Activated T-cell treated with anti-CD3 and anti-CD28 coated beads for 24 hours (primary cell): ENCODE data around the gene DGCR8.
A peak's percentile ranks its signal among the peaks of the same experiment; 100 is the strongest.

Experiments
- DNase-seq: peaks from one replicate; pipeline ENCODE4 v3.0.0-alpha.2; 2020; ENCODE audit warnings: low read depth

DGCR8 gene

DNA sequence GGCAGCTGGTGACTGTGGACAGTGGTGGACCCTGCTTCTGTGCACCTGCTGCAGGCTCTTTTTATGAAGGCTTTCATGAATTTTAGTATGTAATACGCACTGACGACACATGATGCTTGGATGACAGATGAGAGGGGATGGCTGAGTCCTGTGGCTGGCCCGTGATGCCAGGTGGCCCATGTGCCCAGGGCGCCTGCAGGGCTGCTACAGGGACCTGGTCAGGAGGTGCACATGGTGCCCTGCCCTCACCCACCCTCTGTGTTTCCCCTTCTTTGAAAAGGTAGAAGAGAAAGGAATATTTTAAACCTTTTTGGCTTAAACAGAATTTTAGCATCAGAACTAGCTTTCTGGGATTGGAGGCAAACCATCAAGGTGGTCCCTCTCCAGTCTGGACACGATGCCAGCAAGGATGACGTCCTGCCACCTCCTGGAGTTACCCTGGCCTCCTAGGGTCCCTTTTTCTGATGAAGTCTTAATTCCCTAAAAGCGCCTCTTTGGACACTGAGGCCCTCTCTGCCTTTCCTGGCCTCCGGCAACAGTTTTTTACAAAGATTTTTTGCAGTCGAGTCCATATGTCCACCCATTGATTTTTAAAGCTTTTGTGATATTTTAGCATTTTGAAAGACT is 30.4 kb downstream of the DGCR8 start:
- DNase-seq = no peak

DNA sequence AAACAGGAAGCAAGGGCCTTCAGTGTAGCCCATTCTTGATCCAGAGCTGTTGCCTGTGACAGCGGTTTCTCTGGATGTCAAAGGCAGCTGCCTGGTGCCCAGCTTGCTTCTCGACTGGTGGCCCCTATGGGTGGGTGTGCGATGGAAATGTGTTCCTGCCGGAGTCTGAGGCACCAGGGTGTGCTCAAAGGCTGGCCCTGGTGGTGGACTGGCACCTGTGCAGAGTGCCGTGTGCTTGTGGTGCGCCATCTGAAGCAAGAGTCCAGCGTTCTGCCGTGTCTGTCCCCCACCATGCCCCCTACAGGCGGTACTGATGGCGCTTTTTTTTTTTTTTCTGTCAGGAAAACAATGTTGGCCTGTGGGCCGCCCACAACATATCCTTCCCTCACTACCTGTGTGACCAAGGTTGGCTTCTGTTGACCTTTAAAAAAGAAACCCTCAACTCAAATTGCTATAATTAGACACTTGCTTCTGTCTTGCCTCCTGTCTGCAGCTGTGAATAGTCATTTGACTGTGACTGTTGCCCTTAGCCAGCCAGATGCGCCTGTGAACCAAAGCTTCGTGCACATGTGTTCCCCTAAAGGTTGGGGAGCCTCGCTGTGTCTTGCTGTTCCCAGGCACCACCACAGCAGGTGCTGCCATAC is 31.1 kb downstream of the DGCR8 start:
- DNase-seq = no peak

DNA sequence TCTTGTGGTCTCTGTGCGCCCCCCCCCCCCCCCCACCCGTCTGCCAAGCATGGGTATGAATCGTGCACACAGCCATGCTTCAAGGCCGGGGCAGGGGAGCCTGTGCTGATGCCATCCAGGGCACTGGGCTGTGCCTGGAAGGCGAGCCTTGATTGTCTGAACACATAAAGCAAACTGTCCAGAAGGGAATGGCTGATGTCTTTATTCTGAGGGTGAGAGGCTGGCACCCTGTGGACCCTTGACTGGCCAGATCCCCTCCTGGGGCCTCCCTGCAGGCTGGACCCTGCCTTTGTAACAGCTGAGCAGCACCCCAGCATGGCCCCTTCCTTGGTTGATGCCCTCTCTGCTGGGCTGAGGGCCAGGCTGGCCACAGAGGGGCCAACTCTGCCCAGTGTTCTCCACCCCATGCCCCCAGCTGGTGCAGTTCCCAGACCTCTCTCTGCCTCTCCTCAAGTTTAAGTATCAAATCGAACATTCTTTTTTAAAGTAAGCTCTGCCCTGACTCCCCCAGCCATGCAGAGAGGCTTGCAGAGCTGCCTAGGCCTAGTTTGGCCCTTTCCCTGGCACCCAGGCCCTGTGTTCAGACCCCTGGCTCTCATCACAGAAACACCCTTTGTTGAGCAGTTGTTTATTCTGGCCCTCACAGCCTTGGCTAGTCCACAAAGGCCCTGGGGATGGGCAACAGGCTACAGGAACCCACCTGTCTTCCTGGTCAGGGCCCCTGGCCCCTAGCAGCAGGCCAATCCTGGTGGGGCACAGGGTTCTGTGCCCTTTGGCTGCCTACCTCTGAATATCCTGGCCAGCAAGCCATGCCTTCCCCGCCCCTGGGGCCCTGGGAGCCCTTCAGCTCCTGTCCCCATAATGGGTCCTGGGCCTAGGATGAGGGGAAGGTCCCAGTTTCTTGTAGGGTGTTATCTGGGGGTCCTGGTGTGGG is 31.9 kb downstream of the DGCR8 start:
- DNase-seq = no peak

DNA sequence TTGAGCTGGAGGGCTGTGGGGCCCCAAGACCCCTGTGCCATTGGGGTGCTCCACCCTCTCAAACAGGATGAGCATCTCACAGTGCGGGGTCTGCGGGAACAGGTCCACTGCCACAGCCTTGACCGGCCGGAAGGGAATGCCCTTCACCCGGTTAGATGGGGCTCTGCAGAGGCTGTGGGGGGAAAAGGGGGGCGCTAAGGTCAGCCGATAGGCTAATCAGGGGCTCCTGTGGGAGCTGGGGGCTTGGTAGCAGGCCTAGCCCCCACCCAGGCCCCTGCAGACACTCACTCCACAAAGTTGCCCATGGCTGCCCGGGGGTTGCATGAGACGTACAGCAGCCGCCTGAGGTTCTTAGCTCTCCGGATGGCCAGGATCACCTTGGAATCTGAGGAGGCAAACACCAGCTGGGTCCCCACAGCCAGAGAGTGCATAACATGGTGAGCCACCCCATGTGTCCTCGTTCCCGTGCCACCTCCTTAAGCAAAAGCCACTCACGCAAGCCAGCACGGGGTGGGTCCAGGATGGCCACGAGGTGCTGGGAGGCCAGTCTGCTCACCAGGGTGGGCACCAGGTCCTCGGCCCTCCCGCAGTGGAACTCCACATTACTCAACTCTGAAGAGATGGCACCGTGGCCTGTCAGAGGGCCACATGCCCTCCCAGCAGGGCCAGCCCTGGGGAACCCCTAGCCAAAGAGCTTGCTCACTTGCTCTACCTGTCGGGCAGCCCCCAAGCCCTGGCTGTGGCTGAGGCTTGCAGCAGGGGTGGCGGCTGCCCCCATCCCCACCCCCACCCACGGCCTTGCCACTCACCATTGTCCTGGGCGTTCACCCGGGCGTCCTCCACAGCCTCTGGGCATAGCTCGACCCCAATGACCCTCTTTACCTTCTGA is 32.8 kb downstream of the DGCR8 start:
- no peak for DNase-seq

DNA sequence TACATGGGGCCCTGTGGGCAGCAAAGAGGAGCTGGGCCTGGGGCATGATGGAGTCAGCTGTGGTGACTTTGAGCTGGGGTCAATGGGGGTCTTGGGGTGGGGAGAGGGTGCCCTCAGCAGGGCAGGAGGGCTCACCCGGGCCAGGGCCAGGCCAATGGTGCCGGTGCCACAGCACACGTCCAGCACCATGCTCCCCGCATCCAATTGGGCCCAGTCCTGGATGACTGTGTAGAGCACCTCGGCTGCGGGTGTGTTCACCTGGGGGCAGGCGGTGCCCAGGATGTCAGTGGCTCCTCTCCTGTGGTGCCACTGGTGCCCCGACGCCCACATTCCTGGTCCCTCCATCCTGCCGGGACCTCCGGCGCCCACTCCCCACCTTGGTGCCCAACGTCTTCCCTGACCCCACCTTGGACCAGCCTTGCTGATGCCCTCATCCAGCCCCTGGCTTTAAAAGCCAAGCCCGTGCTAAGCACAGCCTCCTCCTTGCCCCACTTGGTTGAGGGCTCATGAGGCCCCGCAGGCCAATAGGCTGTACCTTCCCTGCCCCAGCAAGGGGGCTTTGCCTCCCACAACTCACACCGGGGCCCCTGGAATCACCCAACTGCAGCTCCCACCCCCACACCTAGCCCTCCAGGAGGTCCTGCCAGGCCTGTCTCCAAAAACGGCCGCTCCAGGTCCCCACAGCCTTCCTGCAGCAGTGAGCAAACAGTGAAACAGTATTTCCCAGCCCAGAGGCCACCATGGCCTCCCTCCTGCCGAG is 33.7 kb downstream of the DGCR8 start:
- no peak for DNase-seq

DNA sequence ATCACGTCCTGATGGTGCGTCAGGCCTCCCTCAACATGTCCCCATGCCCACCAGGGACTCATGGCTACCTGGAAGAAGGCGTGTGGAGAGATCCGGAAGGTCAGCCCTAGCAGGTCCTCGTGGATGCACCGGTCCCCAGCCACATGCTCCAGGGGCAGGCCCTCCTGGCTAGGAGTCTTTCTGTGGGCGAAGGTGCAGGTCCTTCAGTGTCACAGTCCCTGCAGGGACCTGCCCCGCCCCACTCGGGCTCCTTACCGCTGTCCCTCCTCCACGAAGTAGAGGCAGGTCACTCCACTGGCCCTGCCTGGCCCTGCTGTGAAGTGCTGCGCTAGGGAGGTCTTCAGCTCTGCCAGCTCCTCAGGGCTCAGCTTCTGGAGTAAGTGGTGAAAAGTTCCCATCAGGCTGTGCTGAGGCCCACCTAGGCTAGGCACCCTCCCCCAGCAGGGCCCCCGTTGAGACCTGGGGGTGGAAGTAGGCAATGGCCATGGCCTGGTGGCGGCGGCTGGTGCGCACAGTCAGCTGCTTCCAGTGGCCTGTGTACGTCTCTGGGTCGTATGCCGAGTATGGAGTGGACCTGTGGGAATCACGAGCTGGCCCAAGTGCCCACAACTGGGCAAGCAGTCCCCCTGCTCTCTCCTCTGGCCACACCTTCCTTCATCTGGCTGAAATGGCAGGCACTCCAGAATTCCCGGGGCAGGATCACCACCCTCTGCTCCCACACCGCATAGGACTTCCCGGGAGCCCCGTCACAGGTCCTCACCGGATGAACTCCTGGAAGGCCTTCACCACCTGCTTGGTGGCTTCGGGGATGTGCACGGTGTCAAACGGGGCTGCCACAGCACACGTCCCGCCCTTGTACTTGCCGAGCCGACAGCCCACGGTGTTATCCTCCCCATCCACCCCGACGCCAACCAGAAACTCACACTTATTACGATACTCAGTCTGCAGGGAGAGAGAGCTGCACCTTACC is 34.8 kb downstream of the DGCR8 start:
- no peak for DNase-seq

DNA sequence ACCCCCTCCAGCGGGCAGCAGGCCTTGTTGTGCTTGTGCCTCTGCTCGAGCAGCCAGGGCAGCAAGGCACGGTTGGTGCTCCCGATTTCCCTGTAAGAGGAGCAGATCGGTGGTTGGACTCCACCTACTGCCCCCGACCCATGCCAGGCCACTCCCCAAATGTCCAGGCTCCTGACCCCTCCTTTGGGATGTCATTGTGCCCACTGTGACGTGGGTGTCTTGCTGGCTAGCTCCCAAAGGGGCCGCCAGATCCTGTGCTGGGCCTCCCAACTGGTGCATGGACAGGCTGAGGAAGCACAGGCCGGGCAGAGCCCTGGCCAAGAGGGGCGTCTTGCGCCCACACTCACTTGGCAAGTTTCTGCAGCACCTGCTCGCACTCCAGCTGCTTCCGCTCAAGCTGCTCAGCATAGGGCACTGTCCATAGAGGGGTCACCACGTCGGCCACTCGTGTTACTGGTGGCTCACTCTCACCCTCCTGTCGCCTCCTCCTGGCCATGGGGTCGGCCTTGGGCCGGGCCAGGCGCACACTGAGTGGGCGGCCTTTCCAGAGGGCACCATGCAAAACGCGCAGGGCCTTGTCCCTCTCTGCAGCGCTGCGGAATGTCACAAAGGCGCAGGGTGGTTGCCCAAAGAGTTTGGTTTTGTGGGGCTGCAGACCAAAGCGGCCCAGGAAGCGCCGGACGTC is 35.8 kb downstream of the DGCR8 start, which contains the start of gene RANBP1:
TSS of gene RANBP1 (plus strand) at position 414 of the 685 bp plus-strand sequence. CDS start at position 495, 81 bp downstream.
- DNase-seq = no peak

DNA sequence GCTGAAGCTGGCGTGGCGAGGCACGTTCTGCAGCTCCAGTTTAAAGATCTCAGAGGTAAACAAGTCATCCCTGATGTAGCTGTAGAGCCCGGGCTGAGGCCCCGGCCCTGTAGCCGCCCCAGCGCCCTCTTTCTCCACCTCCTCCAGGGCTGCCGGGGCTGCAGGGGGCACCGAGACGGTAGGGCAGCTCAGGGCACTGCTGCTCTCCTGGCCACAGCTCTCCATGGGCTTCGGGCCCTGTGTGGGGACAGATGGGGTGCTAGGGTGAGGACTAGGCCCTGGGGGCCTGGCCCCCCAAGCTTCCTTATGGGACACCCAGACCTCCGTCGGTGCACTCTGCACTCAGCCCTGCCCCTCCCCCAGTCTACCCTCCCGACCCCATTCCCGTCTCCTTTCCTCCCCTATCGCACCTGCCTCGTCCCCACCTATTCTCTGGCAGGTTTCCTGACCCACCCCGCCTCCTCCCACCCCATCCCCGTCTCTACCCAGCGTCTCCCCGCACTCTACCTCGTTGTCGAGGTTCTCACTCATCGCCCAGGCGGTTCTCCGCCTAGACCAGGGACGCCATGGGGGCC is 36.4 kb downstream of the DGCR8 start:
- DNase-seq = no peak

DNA sequence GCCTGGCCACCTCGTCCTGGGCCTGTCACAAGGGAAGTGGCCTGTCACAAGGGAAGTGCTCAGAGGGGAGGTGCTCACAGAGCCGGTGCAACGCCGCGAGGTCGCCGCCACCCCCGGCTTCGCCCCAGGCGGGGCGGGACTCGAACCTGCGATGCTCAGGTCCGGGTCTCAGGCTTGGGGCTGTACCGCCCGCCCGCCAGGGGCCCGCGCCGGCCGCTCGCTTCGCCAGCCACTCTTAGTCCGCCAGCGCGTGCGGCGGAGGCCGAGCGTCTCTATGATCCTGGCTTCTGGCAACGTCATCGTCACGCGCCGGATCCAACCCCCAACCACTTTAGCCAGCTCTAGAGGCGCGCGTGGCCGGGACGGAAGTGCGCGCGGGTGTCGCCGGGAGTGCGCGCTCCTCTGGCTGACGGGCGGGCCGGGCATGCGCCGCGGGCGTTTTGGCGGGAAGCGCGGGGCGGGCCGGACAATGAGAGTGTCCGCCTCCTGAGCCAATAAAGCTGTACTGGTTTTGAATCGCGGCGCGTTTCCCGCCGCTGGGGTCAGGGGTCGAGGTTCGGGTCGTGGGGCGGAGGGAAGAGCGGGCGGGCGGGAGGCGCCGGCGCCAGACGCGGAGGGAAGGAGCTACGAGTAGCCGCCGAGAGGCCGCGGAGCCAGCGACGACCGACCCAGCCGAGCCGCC is 37.1 kb downstream of the DGCR8 start, which contains the start of gene TRMT2A:
TSS of gene TRMT2A (minus strand) at position 276 of the 682 bp plus-strand sequence. CDS start 320 bp downstream, outside the sequence.
- DNase-seq = peak; percentile 97

DNA sequence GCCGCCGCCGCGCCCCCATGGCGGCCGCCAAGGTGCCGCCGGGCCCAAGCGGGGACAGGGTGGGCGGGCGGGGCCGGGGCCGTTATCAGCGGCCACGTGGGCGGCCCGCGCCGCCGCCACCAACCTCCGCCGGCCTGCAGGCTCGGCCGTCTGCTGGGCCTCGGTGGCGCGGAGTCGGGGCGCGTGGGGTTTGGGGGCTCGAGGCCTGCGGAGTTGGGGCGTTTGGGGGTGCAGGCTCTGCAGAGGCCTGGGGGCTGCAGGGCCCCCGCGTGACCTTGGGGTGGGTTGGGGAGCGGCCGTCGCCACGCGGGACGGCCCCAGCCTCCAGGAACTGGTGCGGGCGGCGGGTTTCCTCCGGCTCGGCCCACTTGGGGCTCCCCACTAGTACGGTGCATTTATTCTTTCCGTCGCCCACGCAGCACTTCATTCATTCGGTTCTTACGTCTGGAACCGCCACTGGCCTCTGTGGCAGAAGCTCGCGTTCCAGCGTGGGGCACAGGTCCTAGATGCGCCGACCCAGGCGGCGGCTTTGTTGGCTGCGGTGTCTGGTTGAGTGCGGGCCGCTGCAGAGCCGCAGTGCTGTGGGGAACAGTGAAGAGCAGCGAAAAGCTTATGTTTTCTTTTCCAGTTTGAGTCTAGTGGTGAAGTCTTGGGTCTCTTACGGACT is 37.7 kb downstream of the DGCR8 start:
- peak; percentile 74 for DNase-seq

DNA sequence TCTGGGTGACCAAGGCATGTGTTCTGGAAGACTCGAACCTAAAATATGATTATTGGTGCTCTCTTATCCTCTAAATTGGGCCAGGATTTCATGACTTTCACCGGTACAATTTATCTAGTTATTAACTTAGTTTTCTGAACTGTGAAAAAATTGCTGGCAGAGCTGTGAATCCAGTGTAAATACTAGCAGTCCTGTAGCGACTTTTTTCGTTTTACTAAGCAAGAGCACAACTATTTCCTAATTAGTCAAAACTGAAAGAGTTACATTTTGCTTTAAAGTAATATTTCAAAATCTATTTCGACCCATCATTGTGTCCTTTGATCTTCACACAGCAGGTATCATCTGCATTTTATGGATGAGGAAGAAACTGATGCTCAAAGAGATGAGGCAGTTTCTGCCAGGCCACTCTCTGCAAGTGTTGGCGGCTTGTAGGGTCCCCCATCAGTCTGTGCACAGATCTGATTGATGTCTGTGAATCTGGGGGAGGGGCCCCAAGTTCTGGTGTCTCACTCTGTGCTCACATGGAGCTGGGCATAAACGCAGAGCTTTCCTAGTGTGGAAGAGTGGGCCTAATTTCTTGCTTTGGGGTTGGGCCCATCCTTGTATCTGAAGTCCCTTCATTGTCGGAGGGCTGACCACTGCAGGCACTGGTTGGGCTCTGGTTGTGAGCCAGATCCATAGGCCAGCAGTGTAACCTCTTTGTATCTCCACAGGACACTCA is 38.4 kb downstream of the DGCR8 start:
- no peak for DNase-seq

DNA sequence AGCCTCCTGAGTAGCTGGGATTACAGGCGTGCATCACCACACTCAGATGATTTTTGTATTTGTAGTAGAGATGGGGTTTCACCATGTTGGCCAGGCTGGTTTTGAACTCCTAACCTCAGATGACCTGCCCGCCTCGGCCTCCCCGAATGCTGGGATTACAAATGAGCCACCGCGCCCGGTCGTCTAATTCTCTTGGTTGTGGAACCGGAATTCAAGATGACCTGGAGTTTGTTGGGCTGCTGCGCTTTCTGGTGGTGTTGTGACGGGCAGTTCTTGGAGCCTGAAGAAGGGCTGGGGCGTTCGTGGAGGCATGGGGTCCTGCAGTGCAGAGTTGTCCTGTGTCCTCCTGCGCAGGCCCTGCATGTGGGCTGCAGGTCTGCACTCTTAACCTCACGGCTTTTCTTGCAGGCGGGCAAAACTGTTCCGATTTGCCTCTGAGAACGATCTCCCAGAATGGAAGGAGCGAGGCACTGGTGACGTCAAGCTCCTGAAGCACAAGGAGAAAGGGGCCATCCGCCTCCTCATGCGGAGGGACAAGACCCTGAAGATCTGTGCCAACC is 41.9 kb downstream of the DGCR8 start:
- no peak for DNase-seq

DNA sequence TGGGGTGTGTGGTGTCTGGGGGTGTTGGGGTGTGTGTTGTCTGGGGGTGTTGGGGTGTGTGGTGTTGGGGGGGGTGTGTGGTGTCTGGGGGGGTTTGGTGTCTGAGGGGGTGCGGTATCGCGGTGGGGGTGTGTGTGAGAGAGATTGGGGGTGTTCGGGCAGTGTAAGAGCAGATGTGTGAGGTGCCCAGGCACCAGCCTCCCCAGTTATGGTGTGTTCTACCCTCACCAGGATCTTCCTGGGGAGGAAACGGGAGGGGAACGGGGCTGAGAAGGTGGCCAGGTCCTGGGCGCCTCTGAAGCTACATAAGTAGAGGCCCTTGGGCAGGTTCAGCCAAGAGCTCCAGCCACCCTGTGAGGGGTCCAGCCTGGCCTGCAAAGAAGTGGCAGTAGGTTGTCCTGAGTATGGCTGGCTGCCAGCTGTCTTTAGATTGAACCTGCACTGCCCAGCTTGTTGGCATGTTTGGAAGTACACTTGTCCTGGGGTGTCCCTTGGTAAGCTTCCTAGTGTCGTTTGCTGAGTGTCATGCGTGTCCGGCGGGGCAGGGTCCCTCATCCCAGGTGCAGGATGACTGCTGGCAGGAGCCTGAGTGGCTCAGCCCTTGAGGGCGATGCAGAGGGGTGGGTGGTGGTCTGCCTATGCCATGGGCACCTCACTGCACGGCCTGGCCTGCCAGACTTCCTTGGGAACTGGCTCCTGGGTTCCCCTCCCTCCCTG is 43.5 kb downstream of the DGCR8 start:
- DNase-seq = no peak

DNA sequence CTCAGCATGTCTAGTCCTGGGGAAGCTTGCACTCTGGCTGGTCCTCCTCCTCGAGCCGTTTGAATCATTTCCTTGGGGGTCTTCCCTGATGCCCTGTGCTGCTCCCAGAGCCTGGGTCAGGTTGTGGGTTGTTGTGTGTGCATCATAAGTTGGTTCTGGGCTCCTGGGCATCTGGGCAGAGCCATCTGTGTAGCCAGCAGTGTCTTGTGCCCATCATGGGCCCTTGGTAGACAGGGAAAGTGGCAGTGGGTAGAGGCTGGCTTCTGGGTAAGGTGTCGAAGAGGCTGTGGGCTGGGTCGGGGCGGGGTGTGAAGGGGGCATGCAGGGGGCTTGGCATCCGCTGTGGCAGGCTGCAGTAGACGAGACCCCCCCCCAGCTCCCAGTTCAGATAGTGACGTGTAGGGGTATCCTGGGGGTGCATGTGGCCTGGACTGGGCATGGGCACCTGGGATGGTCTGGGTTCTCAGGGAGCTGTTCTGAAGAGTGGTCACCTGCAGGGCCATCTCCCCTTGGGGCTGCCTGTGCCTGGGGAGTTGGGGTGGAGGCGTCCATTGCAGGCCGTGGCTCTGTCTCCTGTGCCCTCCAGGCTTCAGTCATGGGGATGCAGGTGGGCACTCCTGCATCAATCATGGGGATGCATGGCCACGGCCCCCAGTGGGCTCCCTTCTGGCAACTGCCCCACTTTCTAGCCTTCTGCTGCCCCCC is 44.2 kb downstream of the DGCR8 start:
- no peak for DNase-seq
